ENCODE results near the gene SYT2.
"Not testable (repeated sequence)": the region's sequence is repeated elsewhere in the genome, so short reads cannot be mapped to it uniquely, and the experiment has no call there.

SYT2 gene

GRCh38 chr1:202625416-202626360 is 84.6 kb downstream of the SYT2 start:
- peaks cover 0 to 5% of the 10 kb centered on the region in 2 donors for H3K36me3 ChIP-seq (replicated peaks in 1 of 2; ENCODE audit: control insufficient read depth in 2 of 2, insufficient read depth in 2 of 2, low read length in 2 of 2)
- peaks cover 5% of the 10 kb centered on the region for H3K79me1 ChIP-seq (ENCODE audit: low read depth, low read length)
- no peak overlapping the region for H3K4me2 ChIP-seq (ENCODE audit: insufficient read depth, low read length, poor library complexity, severe bottlenecking)
- peak overlapping the region; percentile 36 for H2AFZ ChIP-seq (ENCODE audit: low read length)
- no peak overlapping the region for H3K9ac ChIP-seq (ENCODE audit: low read depth, low read length, poor library complexity)
- H2BK15ac ChIP-seq (ENCODE audit: low read length): no peak overlapping the region
- peaks cover 0 to 15% (median 7%) of the 10 kb centered on the region in 3 experiments for H3K27me3 ChIP-seq (ENCODE audit: control insufficient read depth in 3 of 3, insufficient read depth in 3 of 3, low read depth in 1 of 3, low read length in 3 of 3)
- H2BK120ac ChIP-seq (ENCODE audit: low read depth, low read length): no peak overlapping the region
- H3K4me1 ChIP-seq (ENCODE audit: control insufficient read depth in 2 of 2, insufficient read depth in 1 of 2, low read depth in 1 of 2, low read length in 2 of 2): peaks cover 1 to 15% of the 10 kb centered on the region in 2 donors
- no peak overlapping the region for H3K4me3 ChIP-seq (ENCODE audit: low read length in 2 of 2)
- H2BK5ac ChIP-seq (ENCODE audit: low read length): no peak overlapping the region
- H4K91ac ChIP-seq (ENCODE audit: low read depth, low read length, poor library complexity): no peak overlapping the region
- DNase-seq (ENCODE audit: low spot score): no peak
- no CpG with 5 or more reads among the region's 28 CpGs for WGBS, 2 donors (ENCODE audit: extremely low coverage in 2 of 2, insufficient read length in 2 of 2, insufficient replicate concordance in 1 of 2)
- no peak overlapping the region for H3K14ac ChIP-seq (ENCODE audit: low read length)
- H2BK12ac ChIP-seq (ENCODE audit: low read length): no peak overlapping the region
- peaks cover 0 to 5% of the 10 kb centered on the region in 2 donors for H3K9me3 ChIP-seq (replicated peaks in 1 of 2; ENCODE audit: control insufficient read depth in 2 of 2, insufficient read depth in 1 of 2, low read depth in 1 of 2, low read length in 2 of 2)
- H3K18ac ChIP-seq (ENCODE audit: low read length): no peak overlapping the region
- no peak overlapping the region for H3K23ac ChIP-seq (ENCODE audit: low read depth, low read length, poor library complexity)
- H4K8ac ChIP-seq (ENCODE audit: low read depth, low read length): no peak overlapping the region
- no peak overlapping the region for H3K4ac ChIP-seq (ENCODE audit: low read length)
- no peak overlapping the region for H3K27ac ChIP-seq (replicated peaks; ENCODE audit: low read length)
- no peak overlapping the region for H2AK5ac ChIP-seq (ENCODE audit: low read depth, low read length)

DNA sequence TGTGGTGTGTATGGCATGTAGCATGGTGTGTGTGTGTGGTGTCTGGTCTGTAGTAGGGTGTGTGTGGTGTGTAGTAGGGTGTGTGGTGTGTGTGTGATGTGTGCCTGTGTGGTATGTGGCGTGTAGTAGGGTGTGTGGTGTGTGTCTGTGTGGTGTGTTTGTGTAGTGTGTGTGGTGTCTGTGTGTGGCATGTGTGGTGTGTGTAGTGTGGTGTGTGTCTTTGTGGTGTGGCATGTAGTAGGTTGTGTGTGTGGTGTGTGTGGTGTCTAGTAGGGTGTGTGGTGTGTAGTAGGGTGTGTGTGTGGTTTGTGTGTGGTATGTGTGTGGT is 85.5 kb downstream of the SYT2 start:
- Histone ChIP-seq H2BK15ac (ENCODE audit: low read length) (peak overlapping the region; percentile 56), H2AFZ (ENCODE audit: low read length) (no peak overlapping the region), H3K9me3 (replicated peaks in 1 of 2; ENCODE audit: control insufficient read depth in 2 of 2, insufficient read depth in 1 of 2, low read depth in 1 of 2, low read length in 2 of 2) (peaks cover 0 to 5% of the 10 kb centered on the region in 2 donors), H3K18ac (ENCODE audit: low read length) (peak overlapping the region; percentile 48), H3K79me1 (ENCODE audit: low read depth, low read length) (peaks cover 5% of the 10 kb centered on the region), H3K23ac (ENCODE audit: low read depth, low read length, poor library complexity) (peak overlapping the region; percentile 82), H2BK120ac (ENCODE audit: low read depth, low read length) (peak overlapping the region; percentile 33), H2BK12ac (ENCODE audit: low read length) (peak overlapping the region; percentile 64), H3K27me3 (ENCODE audit: control insufficient read depth in 3 of 3, insufficient read depth in 3 of 3, low read depth in 1 of 3, low read length in 3 of 3) (peaks cover 0 to 12% (median 7%) of the 10 kb centered on the region in 3 experiments), H3K4me1 (ENCODE audit: control insufficient read depth in 2 of 2, insufficient read depth in 1 of 2, low read depth in 1 of 2, low read length in 2 of 2) (peaks cover 1 to 15% of the 10 kb centered on the region in 2 donors), H3K4me3 (ENCODE audit: low read length in 2 of 2) (peak overlapping the region in 1 of 2 donors; percentile 70), H3K27ac (replicated peaks; ENCODE audit: low read length) (peak overlapping the region; percentile 8), H3K4me2 (ENCODE audit: insufficient read depth, low read length, poor library complexity, severe bottlenecking) (no peak overlapping the region), H4K91ac (ENCODE audit: low read depth, low read length, poor library complexity) (peak overlapping the region; percentile 94), H3K9ac (ENCODE audit: low read depth, low read length, poor library complexity) (peak overlapping the region; percentile 66), H3K36me3 (replicated peaks in 1 of 2; ENCODE audit: control insufficient read depth in 2 of 2, insufficient read depth in 2 of 2, low read length in 2 of 2) (peaks cover 0 to 5% of the 10 kb centered on the region in 2 donors), H2AK5ac (ENCODE audit: low read depth, low read length) (peak overlapping the region; percentile 54), H3K4ac (ENCODE audit: low read length) (peak overlapping the region; percentile 58), H4K8ac (ENCODE audit: low read depth, low read length) (peak overlapping the region; percentile 90), H2BK5ac (ENCODE audit: low read length) (no peak overlapping the region), H3K14ac (ENCODE audit: low read length) (peak overlapping the region; percentile 95)
- DNase-seq (ENCODE audit: low spot score): no peak
- WGBS, 2 donors (ENCODE audit: extremely low coverage in 2 of 2, insufficient read length in 2 of 2, insufficient replicate concordance in 1 of 2): 100% methylated on average over 1 of the region's 1 CpG; no CpG with 5 or more reads in 1 of the 2 donors

DNA sequence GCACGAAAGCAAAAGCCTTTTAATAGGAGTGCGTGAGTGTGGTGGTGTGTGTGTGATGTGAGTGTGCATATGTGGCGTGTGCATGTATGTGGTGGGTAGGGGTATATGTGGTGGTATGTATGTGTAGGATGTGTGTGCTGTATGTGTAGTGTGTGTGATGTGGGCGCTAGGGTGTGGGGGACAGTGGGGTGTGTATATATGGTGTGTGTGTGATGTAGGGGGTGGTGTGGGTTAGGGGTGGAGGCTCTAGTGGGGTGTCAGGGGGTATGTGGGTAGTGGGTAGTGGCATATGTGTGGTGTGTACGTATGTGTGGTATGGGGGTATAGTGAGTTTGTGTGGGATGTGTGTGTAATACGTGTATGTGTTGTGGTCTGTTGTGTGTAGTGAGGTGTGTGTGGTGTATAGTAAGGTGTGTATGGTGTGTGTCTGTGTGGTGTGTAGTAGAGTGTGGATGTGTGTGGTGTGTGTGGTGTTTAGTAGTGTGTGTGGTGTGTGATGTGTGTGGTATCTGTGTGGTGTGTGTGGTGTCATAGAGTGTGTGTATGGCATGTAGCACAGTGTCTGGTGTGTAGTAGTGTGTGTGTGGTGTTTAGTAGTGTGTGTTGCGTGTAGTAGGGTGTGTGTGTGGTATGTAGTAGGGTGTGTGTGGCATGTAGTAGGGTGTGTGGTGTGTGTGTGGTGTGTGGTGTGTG is 86.0 kb downstream of the SYT2 start:
- 100% methylated on average over 3 to 5 of the region's 7 CpGs for WGBS, 2 donors (ENCODE audit: extremely low coverage in 2 of 2, insufficient read length in 2 of 2, insufficient replicate concordance in 1 of 2)
- H3K27ac ChIP-seq (replicated peaks; ENCODE audit: low read length): no peak overlapping the region
- peak overlapping the region; percentile 90 for H4K8ac ChIP-seq (ENCODE audit: low read depth, low read length)
- DNase-seq (ENCODE audit: low spot score): no peak
- H3K4me2 ChIP-seq (ENCODE audit: insufficient read depth, low read length, poor library complexity, severe bottlenecking): no peak overlapping the region
- peak overlapping the region; percentile 56 for H2BK15ac ChIP-seq (ENCODE audit: low read length)
- peaks cover 0 to 5% of the 10 kb centered on the region in 2 donors for H3K9me3 ChIP-seq (replicated peaks in 1 of 2; ENCODE audit: control insufficient read depth in 2 of 2, insufficient read depth in 1 of 2, low read depth in 1 of 2, low read length in 2 of 2)
- H2AFZ ChIP-seq (ENCODE audit: low read length): no peak overlapping the region
- H3K18ac ChIP-seq (ENCODE audit: low read length): peak overlapping the region; percentile 48
- H3K27me3 ChIP-seq (ENCODE audit: control insufficient read depth in 3 of 3, insufficient read depth in 3 of 3, low read depth in 1 of 3, low read length in 3 of 3): peaks cover 0 to 12% (median 7%) of the 10 kb centered on the region in 3 experiments
- no peak overlapping the region for H2BK5ac ChIP-seq (ENCODE audit: low read length)
- H2BK120ac ChIP-seq (ENCODE audit: low read depth, low read length): peak overlapping the region; percentile 33
- H3K4ac ChIP-seq (ENCODE audit: low read length): peak overlapping the region; percentile 58
- H4K91ac ChIP-seq (ENCODE audit: low read depth, low read length, poor library complexity): peak overlapping the region; percentile 94
- H3K9ac ChIP-seq (ENCODE audit: low read depth, low read length, poor library complexity): peak overlapping the region; percentile 66
- H3K36me3 ChIP-seq (replicated peaks in 1 of 2; ENCODE audit: control insufficient read depth in 2 of 2, insufficient read depth in 2 of 2, low read length in 2 of 2): peaks cover 0 to 5% of the 10 kb centered on the region in 2 donors
- peaks cover 1 to 15% of the 10 kb centered on the region in 2 donors for H3K4me1 ChIP-seq (ENCODE audit: control insufficient read depth in 2 of 2, insufficient read depth in 1 of 2, low read depth in 1 of 2, low read length in 2 of 2)
- H2AK5ac ChIP-seq (ENCODE audit: low read depth, low read length): peak overlapping the region; percentile 54
- H3K14ac ChIP-seq (ENCODE audit: low read length): peak overlapping the region; percentile 95
- H2BK12ac ChIP-seq (ENCODE audit: low read length): peak overlapping the region; percentile 64
- H3K79me1 ChIP-seq (ENCODE audit: low read depth, low read length): peaks cover 5% of the 10 kb centered on the region
- peak overlapping the region; percentile 82 for H3K23ac ChIP-seq (ENCODE audit: low read depth, low read length, poor library complexity)
- H3K4me3 ChIP-seq (ENCODE audit: low read length in 2 of 2): peak overlapping the region in 1 of 2 donors; percentile 70

- not testable (repeated sequence) for H3K4ac ChIP-seq (ENCODE audit: low read length); H2BK120ac ChIP-seq (ENCODE audit: low read depth, low read length); DNase-seq (ENCODE audit: low spot score); H2AK5ac ChIP-seq (ENCODE audit: low read depth, low read length); H3K23ac ChIP-seq (ENCODE audit: low read depth, low read length, poor library complexity); H3K18ac ChIP-seq (ENCODE audit: low read length); H3K36me3 ChIP-seq (replicated peaks in 1 of 2; ENCODE audit: control insufficient read depth in 2 of 2, insufficient read depth in 2 of 2, low read length in 2 of 2); H3K9me3 ChIP-seq (replicated peaks in 1 of 2; ENCODE audit: control insufficient read depth in 2 of 2, insufficient read depth in 1 of 2, low read depth in 1 of 2, low read length in 2 of 2); H2BK5ac ChIP-seq (ENCODE audit: low read length); H2AFZ ChIP-seq (ENCODE audit: low read length); H3K4me2 ChIP-seq (ENCODE audit: insufficient read depth, low read length, poor library complexity, severe bottlenecking); H3K9ac ChIP-seq (ENCODE audit: low read depth, low read length, poor library complexity); H2BK15ac ChIP-seq (ENCODE audit: low read length); H3K27ac ChIP-seq (replicated peaks; ENCODE audit: low read length); H3K79me1 ChIP-seq (ENCODE audit: low read depth, low read length); H4K91ac ChIP-seq (ENCODE audit: low read depth, low read length, poor library complexity); H4K8ac ChIP-seq (ENCODE audit: low read depth, low read length); H3K4me3 ChIP-seq (ENCODE audit: low read length in 2 of 2); H3K27me3 ChIP-seq (ENCODE audit: control insufficient read depth in 3 of 3, insufficient read depth in 3 of 3, low read depth in 1 of 3, low read length in 3 of 3)
- WGBS, 2 donors (ENCODE audit: extremely low coverage in 2 of 2, insufficient read length in 2 of 2, insufficient replicate concordance in 1 of 2): no CpG with 5 or more reads among the region's 12 CpGs
- H2BK12ac ChIP-seq (ENCODE audit: low read length): peak overlapping the region; percentile 10
- H3K14ac ChIP-seq (ENCODE audit: low read length): peak overlapping the region; percentile 8
- H3K4me1 ChIP-seq (ENCODE audit: control insufficient read depth in 2 of 2, insufficient read depth in 1 of 2, low read depth in 1 of 2, low read length in 2 of 2): peaks cover 4 to 17% of the 10 kb centered on the region in 2 donors
These were observed 86.8 kb downstream of the SYT2 start for GRCh38 chr1:202623476-202623875.
